ENCODE results near the gene TCERG1.

Gene TCERG1

GRCh38 chr5:146458894-146459293 is 11.8 kb downstream of the TCERG1 start:
- DNase-seq = no peak

GRCh38 chr5:146461319-146461718 is 14.2 kb downstream of the TCERG1 start:
- DNase-seq = no peak

GRCh38 chr5:146463446-146463845 is 16.3 kb downstream of the TCERG1 start:
- no peak for DNase-seq

- DNase-seq = no peak
Observed at GRCh38 chr5:146466521-146467349, 19.6 kb downstream of the TCERG1 start.

- no peak for DNase-seq
Observed at GRCh38 chr5:146467760-146468159, 20.6 kb downstream of the TCERG1 start.

DNA sequence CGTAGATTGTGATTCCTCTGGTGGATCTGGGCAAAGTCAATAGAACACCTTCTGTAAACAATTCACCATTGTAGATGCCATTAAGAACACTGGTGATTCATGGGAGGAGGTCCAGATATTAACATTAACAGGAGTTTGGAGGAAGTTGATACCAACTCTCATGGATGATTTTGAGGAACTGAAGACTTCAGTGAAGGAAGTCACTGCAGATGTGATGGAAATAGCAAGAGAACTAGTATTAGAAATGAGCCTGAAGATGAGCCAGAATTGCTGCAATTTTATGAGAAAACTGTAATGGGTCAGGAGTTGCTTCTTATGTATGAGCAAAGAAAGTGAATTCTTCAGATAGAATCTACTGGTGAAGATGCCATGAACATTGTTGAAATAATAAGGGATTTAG is 26.9 kb downstream of the TCERG1 start:
- no peak for DNase-seq

DNA sequence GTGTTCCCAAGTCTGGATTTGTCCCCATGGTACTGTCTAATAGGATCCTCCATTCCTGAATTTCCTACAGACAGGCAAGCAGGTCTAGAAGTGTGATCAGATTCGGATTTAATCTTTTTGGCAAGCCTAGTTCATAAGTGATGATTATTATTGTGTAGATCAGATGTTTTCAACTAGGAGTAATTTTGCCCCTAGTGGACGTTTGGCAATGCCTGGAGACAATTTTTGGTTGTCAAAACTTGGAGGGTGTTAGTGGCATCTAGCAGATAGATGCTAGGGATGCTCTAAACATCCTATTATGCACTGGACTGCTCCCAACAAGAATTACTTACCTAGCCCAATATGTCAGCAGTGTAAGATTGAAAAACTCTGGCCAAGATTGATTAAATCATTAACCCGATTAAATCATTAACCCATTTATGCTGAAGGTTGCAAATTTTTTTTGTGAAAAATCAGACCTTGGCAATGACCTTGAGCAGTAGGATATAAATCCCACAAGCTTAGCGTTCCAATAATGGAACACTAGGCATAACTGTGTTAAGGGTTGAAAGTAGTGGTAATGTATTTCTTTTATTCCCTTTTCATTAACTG is 28.2 kb downstream of the TCERG1 start:
- DNase-seq = no peak

- no peak for DNase-seq
Observed at GRCh38 chr5:146475906-146476305, 28.8 kb downstream of the TCERG1 start.

DNA sequence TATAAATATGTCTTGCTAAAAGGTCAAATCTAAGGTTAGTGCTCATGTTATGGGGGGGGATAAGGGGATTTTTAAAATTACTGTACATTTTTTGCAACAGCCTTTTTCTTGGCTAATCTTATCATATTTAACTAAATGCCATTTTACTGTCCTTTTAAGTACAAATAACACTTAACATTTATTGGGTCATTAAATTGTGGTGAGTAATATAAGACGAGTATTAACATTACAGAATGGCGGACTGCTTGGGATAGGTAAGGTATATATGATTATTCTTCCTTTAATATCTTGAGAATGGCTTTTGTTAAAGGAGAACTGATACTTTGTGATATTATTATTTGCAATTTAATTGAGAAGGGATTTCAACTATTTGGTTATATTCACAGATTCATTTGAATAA is 35.6 kb downstream of the TCERG1 start:
- DNase-seq = no peak

DNA sequence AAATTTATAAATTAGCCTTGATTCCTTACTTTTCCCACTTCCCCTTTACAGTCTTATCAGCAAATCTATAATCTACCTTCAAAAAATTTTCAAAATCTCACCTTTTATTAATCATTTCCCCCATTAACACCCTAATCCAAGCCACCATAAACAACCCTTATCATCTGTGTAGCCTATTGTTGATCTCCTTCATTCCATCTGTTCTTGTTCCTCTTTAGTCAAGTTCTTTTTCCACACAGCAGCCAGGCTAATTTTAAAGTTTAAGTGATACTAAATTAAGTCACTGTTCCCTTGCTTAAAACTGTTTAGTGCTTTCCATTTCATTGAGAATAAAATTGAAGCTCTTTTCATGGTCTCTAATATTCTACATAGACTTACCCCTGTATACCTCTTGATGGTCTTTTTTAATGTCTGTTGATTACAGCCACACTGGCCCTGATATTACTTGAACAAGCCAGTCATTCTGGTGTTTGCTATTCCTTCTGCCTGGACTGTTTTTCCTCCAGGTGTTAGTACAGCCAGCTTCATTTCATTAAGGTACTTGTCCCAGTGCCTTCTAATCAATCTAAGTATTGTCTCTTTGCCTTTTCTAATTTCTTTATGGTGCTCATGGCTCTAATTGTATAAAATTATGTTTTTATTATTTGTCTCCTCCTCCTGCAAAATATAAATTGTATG is 37.7 kb downstream of the TCERG1 start:
- no peak for DNase-seq

DNA sequence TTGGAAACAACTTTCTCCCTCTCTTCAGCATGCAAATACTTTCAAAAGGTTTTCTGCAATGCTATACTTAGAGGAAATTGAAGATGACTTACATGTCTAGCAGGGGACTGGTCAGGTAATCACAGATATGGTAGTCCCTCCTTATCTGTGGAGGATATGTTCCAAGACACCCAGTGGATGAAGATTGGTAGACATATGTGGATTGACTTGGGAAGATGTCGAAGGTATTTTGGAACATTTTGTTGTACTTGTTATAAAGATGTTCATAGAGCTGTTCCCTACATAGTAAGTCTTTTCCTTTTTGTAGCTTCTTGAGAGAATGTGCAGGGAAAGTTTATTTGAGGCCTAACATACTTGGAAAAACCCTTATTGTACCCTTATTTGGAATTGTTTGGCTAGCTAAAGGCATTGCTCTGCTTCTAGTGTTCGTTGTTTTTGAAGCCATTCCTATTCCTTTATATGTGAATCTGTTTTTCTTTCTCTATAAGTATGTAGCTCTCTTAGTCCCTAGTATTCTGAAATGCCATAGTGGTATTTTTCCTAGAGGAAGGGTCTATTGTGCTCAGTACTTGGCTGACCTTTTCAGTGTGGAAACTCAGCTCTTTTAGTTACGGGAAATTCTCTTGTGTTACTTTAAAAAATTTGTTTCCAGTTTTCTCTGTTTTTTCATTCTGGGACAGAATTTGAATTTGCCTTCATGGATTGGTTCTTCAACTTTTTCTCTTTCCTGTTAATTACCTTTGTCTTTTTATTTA is 43.1 kb downstream of the TCERG1 start:
- DNase-seq = no peak

GRCh38 chr5:146494656-146495055 is 47.5 kb downstream of the TCERG1 start:
- DNase-seq = no peak

DNA sequence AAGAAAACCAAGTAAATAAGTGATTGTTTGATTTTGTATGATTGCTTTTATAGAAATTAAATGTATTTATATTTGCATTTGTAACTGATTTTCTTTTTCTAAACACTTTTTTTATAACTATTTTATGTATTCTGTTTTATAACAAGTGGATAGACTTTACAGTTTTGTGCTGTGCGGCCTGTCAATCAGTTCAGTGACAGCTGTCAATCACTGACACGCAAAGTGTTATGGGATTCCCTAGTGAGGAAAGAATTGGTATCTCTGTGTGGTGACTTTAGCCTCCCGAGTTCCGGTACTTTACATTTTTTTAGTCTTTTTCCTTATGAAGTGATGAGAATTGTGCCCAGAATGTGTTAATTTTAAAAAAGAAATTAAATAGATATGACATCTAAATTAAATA is 52.5 kb downstream of the TCERG1 start:
- no peak for DNase-seq

GRCh38 chr5:146507428-146507827 is 60.3 kb downstream of the TCERG1 start:
- no peak for DNase-seq

- no peak for DNase-seq
Observed at GRCh38 chr5:146510559-146511125, 63.5 kb downstream of the TCERG1 start.

DNA sequence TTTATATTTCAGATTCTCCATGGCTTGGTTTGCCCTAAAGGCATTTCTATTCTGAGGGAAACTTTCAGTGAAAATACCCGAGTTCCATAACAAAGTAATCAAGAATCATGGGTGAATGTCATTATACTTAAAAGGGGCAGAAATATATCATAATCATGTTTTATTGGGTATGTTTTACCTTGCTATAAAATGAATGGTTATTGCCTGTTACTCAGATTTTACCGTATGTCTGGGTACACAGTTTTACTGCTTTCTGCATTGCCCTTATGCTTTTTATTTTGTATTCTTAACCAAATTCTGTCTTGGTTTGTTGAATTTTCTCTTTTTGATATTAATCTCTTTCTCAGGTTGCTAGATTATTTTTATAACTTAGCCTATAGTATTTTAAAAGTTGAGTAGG is 66.3 kb downstream of the TCERG1 start:
- no peak for DNase-seq

DNA sequence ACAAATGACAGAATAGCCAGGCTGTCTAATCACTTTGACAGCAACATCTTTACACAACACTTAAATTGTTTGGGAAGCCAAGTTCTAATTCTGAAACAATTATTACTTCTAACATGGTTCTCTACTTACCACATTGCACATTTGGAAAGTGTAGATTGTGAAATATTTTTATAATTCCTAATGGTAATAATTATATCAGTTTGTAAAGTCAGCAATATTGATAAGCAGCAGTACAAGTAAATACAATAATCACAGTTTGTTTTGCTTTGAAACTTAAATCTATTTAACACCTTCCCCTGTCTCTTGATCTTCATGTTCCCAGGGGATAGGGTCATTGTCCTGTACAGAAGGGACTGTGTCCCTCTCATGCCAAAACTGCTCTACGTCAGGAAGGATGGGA is 67.4 kb downstream of the TCERG1 start:
- no peak for DNase-seq

DNA sequence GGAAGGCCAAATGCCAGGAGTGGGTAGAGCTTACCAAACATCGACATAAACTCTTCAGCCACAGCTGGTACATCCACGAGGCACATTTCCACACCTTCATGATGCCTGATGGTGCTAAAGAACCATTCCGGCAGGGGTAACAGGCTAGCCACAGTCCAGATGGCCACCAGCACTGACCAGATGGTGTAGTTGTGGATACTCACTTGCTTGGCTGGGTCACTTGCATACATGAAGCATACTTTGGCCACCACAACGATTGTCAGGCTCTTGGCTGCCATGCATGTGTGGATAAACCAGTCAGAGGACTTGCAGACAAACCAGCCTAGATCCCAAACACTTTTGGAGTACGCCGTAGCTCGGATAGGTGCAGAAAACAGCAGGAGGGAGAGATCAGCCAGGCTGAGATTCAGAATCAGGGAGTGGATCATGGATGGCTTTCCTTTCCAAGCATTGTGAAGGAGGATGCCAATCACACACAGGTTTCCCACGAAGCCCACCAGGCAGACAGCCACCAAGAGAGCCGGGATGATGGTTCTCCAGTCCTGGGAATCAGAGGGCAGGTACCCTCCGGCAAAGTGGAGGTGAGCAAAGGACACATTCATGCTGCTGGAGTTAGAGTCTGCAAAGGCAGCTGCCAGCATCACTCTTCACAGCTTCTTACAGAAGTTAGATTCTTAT is 68.5 kb downstream of the TCERG1 start:
- no peak for DNase-seq

- no peak for DNase-seq
Observed at GRCh38 chr5:146516151-146516475, 69.0 kb downstream of the TCERG1 start, which contains the start of gene GPR151. GPR151 (minus strand) TSS chr5:146516190; CDS start chr5:146516113, 77 bp downstream.

DNA sequence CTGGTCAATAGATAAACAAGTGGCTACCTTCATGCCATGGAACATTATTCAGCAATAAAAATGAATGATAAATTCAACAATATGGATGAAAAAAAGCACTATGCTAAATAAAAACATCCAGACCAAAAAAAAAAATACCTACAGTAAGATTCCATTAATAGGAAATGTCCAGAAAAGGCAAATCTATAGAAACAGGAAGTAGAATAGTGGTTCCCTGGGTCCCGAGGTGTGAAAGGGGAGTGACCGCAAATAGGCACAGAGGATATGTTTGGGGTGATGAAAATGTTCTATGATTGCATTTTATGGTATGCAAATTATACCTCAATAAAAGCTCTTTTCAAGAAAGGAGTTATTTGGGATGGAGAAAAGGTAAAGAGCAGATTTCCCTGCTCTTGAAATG is 72.4 kb downstream of the TCERG1 start:
- no peak for DNase-seq

DNA sequence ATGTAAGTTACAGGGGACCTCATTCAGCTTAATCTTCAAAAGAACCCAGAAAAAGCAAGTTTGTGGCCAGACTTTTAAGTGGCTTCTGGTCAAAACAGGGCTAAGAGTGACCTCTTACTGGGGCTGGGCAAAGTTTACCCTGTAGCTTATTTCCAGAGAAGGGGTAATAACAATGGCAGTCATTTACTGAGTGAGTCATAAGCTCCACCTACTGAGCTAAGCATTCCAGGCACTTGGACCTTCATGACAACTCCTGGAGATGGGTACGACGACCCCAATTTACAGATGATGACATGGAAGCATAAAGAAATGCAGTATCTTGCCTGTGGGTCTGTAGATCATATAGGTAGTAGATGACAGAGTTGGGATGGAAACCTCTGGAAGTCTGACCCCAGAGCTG is 73.6 kb downstream of the TCERG1 start:
- no peak for DNase-seq

GRCh38 chr5:146521403-146522106 is 74.4 kb downstream of the TCERG1 start:
- no peak for DNase-seq
